ENCODE data around the gene HBEGF.
A peak's percentile ranks its signal among the peaks of the same experiment; 100 is the strongest.

Gene HBEGF

DNA sequence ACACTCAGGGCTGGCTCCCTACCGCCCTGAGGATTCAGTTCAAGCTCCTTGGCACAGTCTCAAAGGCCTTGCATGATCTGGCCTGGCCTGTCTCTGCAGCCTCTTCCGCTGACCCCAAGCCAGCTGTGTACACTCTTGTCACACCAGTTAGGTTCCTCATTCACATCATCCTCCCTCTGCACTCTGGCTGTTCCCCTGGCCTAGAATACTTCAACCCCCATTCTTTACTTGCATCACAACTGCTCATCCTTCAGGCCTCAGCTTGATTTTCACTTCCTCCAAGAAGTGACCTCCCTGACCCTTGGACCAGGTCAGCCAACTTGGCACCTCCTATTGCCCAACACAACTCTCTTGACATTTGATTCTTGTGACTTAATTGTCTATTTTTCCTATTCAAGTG is 24.6 kb downstream of the HBEGF start:
- TF ChIP-seq, protein P1, sequence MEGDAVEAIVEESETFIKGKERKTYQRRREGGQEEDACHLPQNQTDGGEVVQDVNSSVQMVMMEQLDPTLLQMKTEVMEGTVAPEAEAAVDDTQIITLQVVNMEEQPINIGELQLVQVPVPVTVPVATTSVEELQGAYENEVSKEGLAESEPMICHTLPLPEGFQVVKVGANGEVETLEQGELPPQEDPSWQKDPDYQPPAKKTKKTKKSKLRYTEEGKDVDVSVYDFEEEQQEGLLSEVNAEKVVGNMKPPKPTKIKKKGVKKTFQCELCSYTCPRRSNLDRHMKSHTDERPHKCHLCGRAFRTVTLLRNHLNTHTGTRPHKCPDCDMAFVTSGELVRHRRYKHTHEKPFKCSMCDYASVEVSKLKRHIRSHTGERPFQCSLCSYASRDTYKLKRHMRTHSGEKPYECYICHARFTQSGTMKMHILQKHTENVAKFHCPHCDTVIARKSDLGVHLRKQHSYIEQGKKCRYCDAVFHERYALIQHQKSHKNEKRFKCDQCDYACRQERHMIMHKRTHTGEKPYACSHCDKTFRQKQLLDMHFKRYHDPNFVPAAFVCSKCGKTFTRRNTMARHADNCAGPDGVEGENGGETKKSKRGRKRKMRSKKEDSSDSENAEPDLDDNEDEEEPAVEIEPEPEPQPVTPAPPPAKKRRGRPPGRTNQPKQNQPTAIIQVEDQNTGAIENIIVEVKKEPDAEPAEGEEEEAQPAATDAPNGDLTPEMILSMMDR (IDR thresholded peaks at IDR 0.05; ENCODE audit: insufficient read depth, low read depth, low read length, missing control alignments) = no peak
- no peak overlapping the region for H3K4me3 ChIP-seq (ENCODE audit: low read depth, low read length)
- peak; percentile 51 for DNase-seq (ENCODE audit: low read depth)

DNA sequence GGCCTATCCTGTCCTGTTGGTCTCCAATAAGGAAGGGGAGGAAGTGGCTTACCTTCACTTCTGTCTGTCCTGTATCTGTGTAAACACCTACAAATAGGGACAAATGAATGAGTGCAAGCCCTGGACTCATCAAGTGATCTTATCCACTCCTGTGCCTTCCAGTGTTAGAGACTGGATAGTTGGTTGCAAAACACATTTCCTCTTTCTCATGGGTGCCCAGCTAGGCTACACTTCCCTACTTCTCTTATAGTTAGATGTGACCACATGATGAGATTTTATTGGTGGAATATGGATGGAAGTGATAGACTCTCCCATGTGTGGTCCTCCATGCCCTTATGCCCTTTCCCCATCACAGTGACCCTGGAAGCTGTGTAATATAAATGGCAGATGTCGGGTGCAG is 26.6 kb downstream of the HBEGF start:
- DNase-seq (ENCODE audit: low read depth) = no peak
- no peak overlapping the region for H3K4me3 ChIP-seq (ENCODE audit: low read depth, low read length)
- TF ChIP-seq, protein P1 (IDR thresholded peaks at IDR 0.05; ENCODE audit: insufficient read depth, low read depth, low read length, missing control alignments) = no peak

DNA sequence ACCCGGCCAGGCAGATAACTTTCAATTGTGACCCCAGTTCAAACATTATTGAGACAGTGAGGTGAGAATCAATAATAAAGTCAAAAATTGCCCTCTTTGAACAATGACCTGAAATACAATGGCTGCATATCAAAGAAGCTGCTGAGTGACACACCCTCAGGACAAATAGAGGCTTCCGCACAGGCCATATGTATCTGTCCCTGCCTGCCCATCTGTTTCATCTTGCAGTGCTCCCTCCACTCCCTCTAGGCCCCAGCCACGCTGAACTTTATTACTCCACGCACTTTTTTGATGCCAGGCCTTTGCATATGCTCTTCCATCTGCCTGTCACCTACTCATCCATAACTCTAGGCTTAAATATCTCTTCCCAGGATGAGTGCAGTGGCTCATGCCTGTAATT is 27.6 kb downstream of the HBEGF start:
- H3K4me3 ChIP-seq (ENCODE audit: low read depth, low read length) = no peak overlapping the region
- TF ChIP-seq, protein P1 (IDR thresholded peaks at IDR 0.05; ENCODE audit: insufficient read depth, low read depth, low read length, missing control alignments) = no peak
- DNase-seq (ENCODE audit: low read depth) = no peak

DNA sequence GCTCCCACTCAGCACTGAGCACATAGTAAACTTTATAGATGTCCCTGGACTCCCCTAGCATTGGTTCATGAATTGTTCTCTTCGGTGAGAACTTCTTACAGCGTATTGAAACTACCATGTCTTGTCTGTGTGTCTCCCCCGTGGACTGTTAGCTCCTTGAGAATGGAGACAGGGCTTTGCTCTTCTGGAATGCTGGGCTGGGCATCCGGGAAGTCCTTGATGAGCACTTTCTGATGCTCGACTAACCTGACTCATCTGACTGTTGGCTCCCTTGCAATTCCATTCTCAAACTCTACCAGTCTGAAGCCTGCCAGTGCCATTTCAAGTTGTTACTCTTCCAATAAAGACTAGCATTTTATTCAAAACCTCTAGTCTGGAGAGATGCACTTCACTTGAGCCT is 28.5 kb downstream of the HBEGF start:
- DNase-seq (ENCODE audit: low read depth) = no peak
- TF ChIP-seq, protein P1 (IDR thresholded peaks at IDR 0.05; ENCODE audit: insufficient read depth, low read depth, low read length, missing control alignments) = no peak
- H3K4me3 ChIP-seq (ENCODE audit: low read depth, low read length) = no peak overlapping the region

DNA sequence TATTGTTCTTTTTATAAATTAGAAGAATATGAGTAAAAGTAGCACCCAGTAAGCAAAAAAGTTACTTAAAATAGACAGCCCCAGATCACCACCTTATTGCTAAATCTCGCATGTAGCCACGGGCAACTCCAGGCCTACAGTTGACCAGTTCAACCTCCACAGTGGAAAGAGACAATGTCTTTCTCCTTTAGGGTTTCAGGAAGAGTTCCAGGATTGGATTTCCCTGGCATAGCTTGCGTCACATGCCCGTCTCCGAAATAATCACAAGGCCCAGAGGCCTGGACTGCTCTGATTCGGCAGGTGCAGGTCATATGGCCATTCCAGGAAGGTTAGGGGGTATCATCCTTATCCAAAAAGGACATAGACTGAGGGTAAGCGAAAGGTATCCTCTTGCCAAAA is 33.6 kb downstream of the HBEGF start:
- H3K4me3 ChIP-seq (ENCODE audit: low read depth, low read length) = no peak overlapping the region
- no peak for DNase-seq (ENCODE audit: low read depth)
- TF ChIP-seq, protein P1 (IDR thresholded peaks at IDR 0.05; ENCODE audit: insufficient read depth, low read depth, low read length, missing control alignments) = no peak

DNA sequence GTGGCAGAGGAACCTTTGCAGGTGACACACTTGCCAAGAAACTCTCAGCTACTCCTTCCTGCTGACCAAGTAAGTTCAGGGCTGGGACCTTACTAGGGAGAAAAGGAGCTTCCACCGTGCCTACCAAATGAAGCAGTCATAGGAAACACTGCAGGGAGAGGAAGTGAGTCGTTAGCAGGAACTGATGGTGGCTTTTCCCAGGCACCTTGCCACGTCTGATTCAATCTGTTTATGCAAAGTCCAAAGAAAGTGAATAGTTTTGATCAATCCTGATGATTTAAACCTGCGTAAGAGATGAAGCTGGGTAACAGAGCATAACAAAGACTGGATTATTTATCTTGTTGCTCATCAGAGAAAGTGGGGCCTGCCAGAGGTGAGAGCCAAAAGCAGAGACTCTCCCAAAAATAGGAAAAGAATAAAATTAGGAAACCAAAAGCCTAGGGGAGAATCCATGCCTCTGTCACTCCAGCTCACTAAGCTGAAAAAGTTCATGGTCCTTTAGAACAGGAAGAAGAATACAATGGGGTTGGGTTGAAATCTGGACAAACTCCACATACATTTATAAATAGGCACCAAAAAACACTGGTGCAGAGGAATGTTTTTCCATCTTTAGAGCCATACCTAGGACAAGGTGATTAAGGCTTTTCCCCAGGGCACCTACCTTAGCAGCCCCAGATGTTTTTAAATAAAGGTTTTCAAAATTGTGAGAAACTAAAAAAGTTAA is 34.2 kb downstream of the HBEGF start:
- H3K4me3 ChIP-seq (ENCODE audit: low read depth, low read length) = no peak overlapping the region
- DNase-seq (ENCODE audit: low read depth) = no peak
- TF ChIP-seq, protein P1 (IDR thresholded peaks at IDR 0.05; ENCODE audit: insufficient read depth, low read depth, low read length, missing control alignments) = no peak

DNA sequence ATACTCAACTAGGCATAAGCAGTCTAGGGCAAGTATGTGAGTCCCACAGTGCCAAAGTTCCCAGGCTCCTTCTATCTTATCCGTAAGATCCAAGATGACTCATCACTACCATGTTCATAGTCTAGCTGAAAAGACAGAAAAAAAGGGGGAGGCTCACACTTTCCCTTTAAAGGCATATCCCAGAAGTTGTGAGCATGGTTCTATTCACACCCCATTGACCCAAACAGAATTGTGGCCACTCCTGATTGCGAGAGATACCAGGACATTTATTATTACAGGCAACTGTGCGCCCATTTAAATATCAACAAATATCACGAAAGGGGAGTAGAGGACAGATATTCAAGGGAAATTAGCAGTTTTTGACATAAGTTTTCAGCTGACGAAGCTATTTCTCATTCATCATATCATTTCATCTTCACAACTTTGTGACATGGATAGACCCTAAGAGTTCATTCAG is 35.4 kb downstream of the HBEGF start:
- no peak for DNase-seq (ENCODE audit: low read depth)
- H3K4me3 ChIP-seq (ENCODE audit: low read depth, low read length) = no peak overlapping the region
- TF ChIP-seq, protein P1 (IDR thresholded peaks at IDR 0.05; ENCODE audit: insufficient read depth, low read depth, low read length, missing control alignments) = no peak
